H9 (cell line): ENCODE results near the gene GHR. TPM values are rescaled to one million over a fixed set of nuclear protein-coding genes. Genes with fewer than 3 reads are reported as not detected.

Source experiments
- DNase-seq: peaks from one replicate; pipeline ENCODE4 v3.0.0-alpha.2; 2017
- H2AFZ ChIP-seq: one replicate; pipeline ENCODE4 v1.6.1; 2013; ENCODE audit warnings: mild to moderate bottlenecking, low read length, control low read depth, moderate library complexity
- H2AK5ac ChIP-seq: 2 replicates; pipeline ENCODE4 v1.6.1; 2013; ENCODE audit warnings: low read length, control low read depth, mixed read lengths; ENCODE audit not compliant: insufficient read length
- H2BK120ac ChIP-seq: one replicate; pipeline ENCODE4 v1.6.1; 2013; ENCODE audit warnings: low read depth, mild to moderate bottlenecking, low read length, control low read depth, inconsistent platforms; ENCODE audit not compliant: poor library complexity, severe bottlenecking
- H2BK12ac ChIP-seq: 2 replicates; pipeline ENCODE4 v1.6.1; 2013; ENCODE audit warnings: low read length, control low read depth, mixed read lengths, low read depth; ENCODE audit not compliant: insufficient read length
- H2BK15ac ChIP-seq: 2 replicates; pipeline ENCODE4 v1.6.1; 2013; ENCODE audit warnings: low read depth, low read length, control low read depth
- H2BK20ac ChIP-seq: one replicate; pipeline ENCODE4 v1.6.1; 2013; ENCODE audit warnings: low read depth, mild to moderate bottlenecking, low read length, control low read depth, inconsistent platforms; ENCODE audit not compliant: poor library complexity, severe bottlenecking
- H2BK5ac ChIP-seq: 2 replicates; pipeline ENCODE4 v1.6.1; 2013; ENCODE audit warnings: low read length, control low read depth, mixed read lengths; ENCODE audit not compliant: insufficient read length
- H3K14ac ChIP-seq: 2 replicates; pipeline ENCODE4 v1.6.1; 2013; ENCODE audit warnings: low read length, control low read depth; ENCODE audit not compliant: insufficient read depth
- H3K18ac ChIP-seq: 2 replicates; pipeline ENCODE4 v1.6.1; 2013; ENCODE audit warnings: low read depth, mild to moderate bottlenecking, mixed read lengths, low read length, control low read depth; ENCODE audit not compliant: insufficient read length
- H3K23ac ChIP-seq: 2 replicates; pipeline ENCODE4 v1.6.1; 2013; ENCODE audit warnings: low read length, control low read depth, mixed read lengths, low read depth; ENCODE audit not compliant: insufficient read length
- H3K23me2 ChIP-seq: 2 replicates; pipeline ENCODE4 v1.6.1; 2013; ENCODE audit warnings: low read depth, mild to moderate bottlenecking, mixed read lengths, low read length, control low read depth; ENCODE audit not compliant: insufficient read length, poor library complexity, severe bottlenecking
- H3K27ac ChIP-seq: 2 replicates; pipeline ENCODE4 v1.5.1; 2013; ENCODE audit warnings: low read length, control low read depth, mixed read lengths, low read depth; ENCODE audit not compliant: insufficient read length
- H3K27me3 ChIP-seq: 2 replicates; pipeline ENCODE4 v1.6.1; 2013; ENCODE audit warnings: low read length, control low read depth, inconsistent platforms; ENCODE audit not compliant: insufficient read depth
- H3K4ac ChIP-seq: 2 replicates; pipeline ENCODE4 v1.6.1; 2013; ENCODE audit warnings: low read depth, mild to moderate bottlenecking, control low read depth, inconsistent platforms, low read length, moderate library complexity
- H3K4me1 ChIP-seq: 2 replicates; pipeline ENCODE4 v1.6.1; 2013; ENCODE audit warnings: low read length, control low read depth, inconsistent platforms; ENCODE audit not compliant: insufficient read depth
- H3K4me2 ChIP-seq: 2 replicates; pipeline ENCODE4 v1.6.1; 2013; ENCODE audit warnings: low read length, control low read depth, mixed read lengths; ENCODE audit not compliant: insufficient read length, insufficient read depth
- H3K56ac ChIP-seq: 2 replicates; pipeline ENCODE4 v1.6.1; 2013; ENCODE audit warnings: low read depth, mild to moderate bottlenecking, mixed read lengths, low read length, control low read depth; ENCODE audit not compliant: insufficient read length
- H3K79me1 ChIP-seq: 2 replicates; pipeline ENCODE4 v1.6.1; 2013; ENCODE audit warnings: low read depth, mild to moderate bottlenecking, moderate library complexity, low read length, control low read depth, inconsistent platforms; ENCODE audit not compliant: insufficient read depth, poor library complexity, severe bottlenecking
- H3K79me2 ChIP-seq: 2 replicates; pipeline ENCODE4 v1.6.1; 2013; ENCODE audit warnings: low read length, control low read depth, inconsistent platforms; ENCODE audit not compliant: insufficient read depth
- H3K9ac ChIP-seq: 2 replicates; pipeline ENCODE4 v1.6.1; 2013; ENCODE audit warnings: low read length, control low read depth, mixed read lengths; ENCODE audit not compliant: insufficient read length; ENCODE audit errors: extremely low read depth
- H3K9me3 ChIP-seq: one replicate; pipeline ENCODE4 v1.6.1; 2013; ENCODE audit warnings: low read depth, low read length, inconsistent platforms; ENCODE audit not compliant: control insufficient read depth
- H3T11ph ChIP-seq: one replicate; pipeline ENCODE4 v1.6.1; 2013; ENCODE audit warnings: mild to moderate bottlenecking, low read length, control low read depth, inconsistent platforms
- H4K20me1 ChIP-seq: one replicate; pipeline ENCODE4 v1.6.1; 2013; ENCODE audit not compliant: control insufficient read depth, insufficient read length, insufficient read depth
- H4K5ac ChIP-seq: 2 replicates; pipeline ENCODE4 v1.6.1; 2013; ENCODE audit warnings: low read depth, mild to moderate bottlenecking, mixed read lengths, low read length, control low read depth; ENCODE audit not compliant: insufficient read length
- H4K8ac ChIP-seq: replicated peaks from 2 replicates; pipeline ENCODE4 v1.6.1; 2013; ENCODE audit warnings: low read length, control low read depth, mixed read lengths, low read depth; ENCODE audit not compliant: insufficient read length
- H4K91ac ChIP-seq: 2 replicates; pipeline ENCODE4 v1.6.1; 2013; ENCODE audit warnings: low read depth, mild to moderate bottlenecking, moderate library complexity, mixed read lengths, low read length, control low read depth; ENCODE audit not compliant: insufficient read length
- H3K27ac Mint-ChIP-seq, 3 experiments: 2 replicates in 2 of 3; 3 replicates in 1 of 3; pipeline ENCODE4 v1.8.0; 2020 to 2021; ENCODE audit warnings: mixed read lengths in 3 of 3, mild to moderate bottlenecking in 1 of 3, moderate library complexity in 1 of 3
- H3K27me3 Mint-ChIP-seq: 2 replicates; pipeline ENCODE4 v1.8.0; 2021; ENCODE audit warnings: low read depth, mild to moderate bottlenecking, moderate library complexity, mixed read lengths
- H3K36me3 Mint-ChIP-seq, 3 experiments: 2 replicates in 2 of 3; 3 replicates in 1 of 3; pipeline ENCODE4 v1.8.0; 2020 to 2021; ENCODE audit warnings: low read depth in 3 of 3, mixed read lengths in 3 of 3; ENCODE audit not compliant: insufficient read depth in 1 of 3
- H3K4me1 Mint-ChIP-seq, 2 experiments: 2 replicates each; pipeline ENCODE4 v1.8.0; 2020; ENCODE audit warnings: mixed read lengths in 2 of 2
- H3K4me3 Mint-ChIP-seq, 2 experiments: 2 replicates in 1 of 2; 3 replicates in 1 of 2; pipeline ENCODE4 v1.8.0; 2020 to 2021; ENCODE audit warnings: mild to moderate bottlenecking in 2 of 2, mixed read lengths in 2 of 2, moderate library complexity in 1 of 2
- H3K9me3 Mint-ChIP-seq, 2 experiments: 2 replicates in 1 of 2; 3 replicates in 1 of 2; pipeline ENCODE4 v1.8.0; 2020; ENCODE audit warnings: mild to moderate bottlenecking in 2 of 2, mixed read lengths in 2 of 2, moderate library complexity in 1 of 2
- WGBS: extraction: QIAGEN DNeasy Blood & Tissue Kit; methylation state at CpG from one replicate; pipeline ENCODE4 v1.1.7; 2013; ENCODE audit warnings: missing lambda C conversion rate, low lambda C conversion rate, mixed read lengths; ENCODE audit not compliant: insufficient read length; ENCODE audit errors: extremely low coverage; 5-methylcytosine and 5-hydroxymethylcytosine counted together
- total RNA-seq: library from RNA; stranded (reverse); gene quantifications from 2 replicates; pipeline ENCODE4 v1.2.1, GENCODE V29; 2021
- TF ChIP-seq, protein P1 (sequence below): fragments of 200-600 bp; sonication (generic); conservative IDR thresholded peaks from 3 replicates; pipeline ENCODE4 v1.8.0; 2021; ENCODE audit warnings: antibody characterized with exemption, mild to moderate bottlenecking

GHR gene
- total RNA-seq, 1 experiment from 2014 or later = 0.20 TPM

DNA sequence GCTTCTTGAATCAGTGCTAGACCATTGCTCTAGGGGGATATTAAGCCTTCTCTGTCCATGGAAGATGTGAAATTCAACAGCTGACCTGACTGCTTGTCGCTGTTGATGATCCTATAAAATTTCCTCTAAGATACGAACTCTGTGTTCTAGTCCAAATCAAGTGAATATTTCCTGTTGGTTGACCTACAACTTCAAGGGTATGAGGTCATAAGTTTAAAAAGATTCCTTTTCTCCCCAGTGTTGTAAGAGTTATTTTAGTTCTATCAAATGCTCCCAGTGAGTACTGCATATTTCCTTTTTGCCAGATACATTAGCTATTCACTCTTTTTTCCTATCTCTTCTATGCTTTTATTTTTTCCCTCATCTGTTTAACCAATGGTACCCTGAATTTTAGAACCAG lies 230.5 kb downstream of the GHR start:
- Histone ChIP-seq H4K5ac (no peak overlapping the region), H4K91ac (no peak overlapping the region), H3K4ac (no peak overlapping the region), H3K9me3 (no peaks in the 10 kb centered on the region), H3K9ac (no peak overlapping the region), H3K56ac (no peak overlapping the region), H3K18ac (no peak overlapping the region), H3K23ac (no peak overlapping the region), H2BK5ac (no peak overlapping the region), H2BK12ac (no peak overlapping the region), H3T11ph (no peak overlapping the region), H3K79me1 (no peaks in the 10 kb centered on the region), H3K27ac (no peak overlapping the region), H2BK120ac (no peak overlapping the region), H4K8ac (no peak overlapping the region), H3K14ac (no peak overlapping the region), H3K27me3 (no peaks in the 10 kb centered on the region), H2BK15ac (no peak overlapping the region), H2AK5ac (no peak overlapping the region), H4K20me1 (no peaks in the 10 kb centered on the region), H3K4me1 (no peaks in the 10 kb centered on the region), H2BK20ac (no peak overlapping the region), H2AFZ (no peak overlapping the region), H3K4me2 (no peak overlapping the region), H3K79me2 (no peaks in the 10 kb centered on the region), H3K23me2 (no peaks in the 10 kb centered on the region)
- no CpG with 5 or more reads among the region's 2 CpGs for WGBS
- Mint-ChIP-seq H3K4me1 (peaks cover 0 to 2% of the 10 kb centered on the region in 2 experiments; a peak in 1 of 4 replicates), H3K9me3 (peaks cover 0 to 3% of the 10 kb centered on the region in 2 experiments; a peak in 2 of 5 replicates), H3K27ac (no peak overlapping the region), H3K4me3 (no peak overlapping the region), H3K27me3 (no peaks in the 10 kb centered on the region), H3K36me3 (no peaks in the 10 kb centered on the region)
- DNase-seq = no peak
- TF ChIP-seq, protein P1, sequence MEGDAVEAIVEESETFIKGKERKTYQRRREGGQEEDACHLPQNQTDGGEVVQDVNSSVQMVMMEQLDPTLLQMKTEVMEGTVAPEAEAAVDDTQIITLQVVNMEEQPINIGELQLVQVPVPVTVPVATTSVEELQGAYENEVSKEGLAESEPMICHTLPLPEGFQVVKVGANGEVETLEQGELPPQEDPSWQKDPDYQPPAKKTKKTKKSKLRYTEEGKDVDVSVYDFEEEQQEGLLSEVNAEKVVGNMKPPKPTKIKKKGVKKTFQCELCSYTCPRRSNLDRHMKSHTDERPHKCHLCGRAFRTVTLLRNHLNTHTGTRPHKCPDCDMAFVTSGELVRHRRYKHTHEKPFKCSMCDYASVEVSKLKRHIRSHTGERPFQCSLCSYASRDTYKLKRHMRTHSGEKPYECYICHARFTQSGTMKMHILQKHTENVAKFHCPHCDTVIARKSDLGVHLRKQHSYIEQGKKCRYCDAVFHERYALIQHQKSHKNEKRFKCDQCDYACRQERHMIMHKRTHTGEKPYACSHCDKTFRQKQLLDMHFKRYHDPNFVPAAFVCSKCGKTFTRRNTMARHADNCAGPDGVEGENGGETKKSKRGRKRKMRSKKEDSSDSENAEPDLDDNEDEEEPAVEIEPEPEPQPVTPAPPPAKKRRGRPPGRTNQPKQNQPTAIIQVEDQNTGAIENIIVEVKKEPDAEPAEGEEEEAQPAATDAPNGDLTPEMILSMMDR = no peak
